Osteoblast (primary cell): Measurements from ENCODE around the gene CFAP57. TPM values are rescaled to one million over a fixed set of nuclear protein-coding genes. Genes with fewer than 3 reads are reported as not detected.

Experiments
- DNase-seq: peaks from one replicate; pipeline ENCODE4 v3.0.0; 2011; ENCODE audit warnings: low spot score, mixed read lengths; ENCODE audit not compliant: insufficient read length; ENCODE audit errors: missing footprints
- H2AFZ ChIP-seq: 2 replicates; pipeline ENCODE4 v1.6.0; 2011; ENCODE audit warnings: mild to moderate bottlenecking, low read length
- H3K27ac ChIP-seq: 2 replicates; pipeline ENCODE4 v1.5.1; 2011; ENCODE audit warnings: mild to moderate bottlenecking, low read depth, low read length, moderate library complexity
- H3K27me3 ChIP-seq: 2 replicates; pipeline ENCODE4 v1.6.0; 2012; ENCODE audit warnings: mild to moderate bottlenecking, control low read depth, inconsistent platforms, low read length, moderate library complexity; ENCODE audit not compliant: insufficient read depth
- H3K36me3 ChIP-seq: 2 replicates; pipeline ENCODE4 v1.5.1; 2011; ENCODE audit warnings: mild to moderate bottlenecking, low read length, control low read depth, moderate library complexity; ENCODE audit not compliant: insufficient read depth
- H3K4me1 ChIP-seq: 2 replicates; pipeline ENCODE4 v1.5.1; 2011; ENCODE audit warnings: mild to moderate bottlenecking, low read length, control low read depth, moderate library complexity; ENCODE audit not compliant: insufficient read depth
- H3K4me2 ChIP-seq: 2 replicates; pipeline ENCODE4 v1.6.0; 2011; ENCODE audit warnings: mild to moderate bottlenecking, low read length; ENCODE audit not compliant: insufficient read depth
- H3K4me3 ChIP-seq: fragments of 200-600 bp; sonication (generic); 3 replicates; pipeline ENCODE4 v1.5.1; 2012; ENCODE audit warnings: mild to moderate bottlenecking, low read length, inconsistent platforms; ENCODE audit not compliant: insufficient read depth
- H3K79me2 ChIP-seq: 2 replicates; pipeline ENCODE4 v1.6.0; 2012; ENCODE audit warnings: mild to moderate bottlenecking, low read length, control low read depth, inconsistent platforms; ENCODE audit not compliant: insufficient read depth
- H3K9me3 ChIP-seq: 2 replicates; pipeline ENCODE4 v1.5.1; 2011; ENCODE audit warnings: low read depth, low read length, control low read depth
- H4K20me1 ChIP-seq: 2 replicates; pipeline ENCODE4 v1.6.0; 2012; ENCODE audit warnings: mild to moderate bottlenecking, low read length, control low read depth; ENCODE audit not compliant: insufficient read depth
- CTCF ChIP-seq: IDR thresholded peaks from 2 replicates; pipeline ENCODE4 v1.5.1; 2011; ENCODE audit warnings: mild to moderate bottlenecking, low read depth, low read length, moderate library complexity; ENCODE audit errors: extremely low read depth
- small RNA-seq: library from RNA; depleted of rRNA; stranded (forward); fragments of <200 nt; gene quantifications from one replicate; pipeline ENCODE3, GENCODE V24; 2012
- total RNA-seq: library from RNA; depleted of rRNA; stranded (reverse); fragments of >200 nt; gene quantifications from 2 replicates; pipeline ENCODE4 v1.2.3, GENCODE V29; 2012

CFAP57 gene
- total RNA-seq, 1 donor: under 0.01 TPM

DNA sequence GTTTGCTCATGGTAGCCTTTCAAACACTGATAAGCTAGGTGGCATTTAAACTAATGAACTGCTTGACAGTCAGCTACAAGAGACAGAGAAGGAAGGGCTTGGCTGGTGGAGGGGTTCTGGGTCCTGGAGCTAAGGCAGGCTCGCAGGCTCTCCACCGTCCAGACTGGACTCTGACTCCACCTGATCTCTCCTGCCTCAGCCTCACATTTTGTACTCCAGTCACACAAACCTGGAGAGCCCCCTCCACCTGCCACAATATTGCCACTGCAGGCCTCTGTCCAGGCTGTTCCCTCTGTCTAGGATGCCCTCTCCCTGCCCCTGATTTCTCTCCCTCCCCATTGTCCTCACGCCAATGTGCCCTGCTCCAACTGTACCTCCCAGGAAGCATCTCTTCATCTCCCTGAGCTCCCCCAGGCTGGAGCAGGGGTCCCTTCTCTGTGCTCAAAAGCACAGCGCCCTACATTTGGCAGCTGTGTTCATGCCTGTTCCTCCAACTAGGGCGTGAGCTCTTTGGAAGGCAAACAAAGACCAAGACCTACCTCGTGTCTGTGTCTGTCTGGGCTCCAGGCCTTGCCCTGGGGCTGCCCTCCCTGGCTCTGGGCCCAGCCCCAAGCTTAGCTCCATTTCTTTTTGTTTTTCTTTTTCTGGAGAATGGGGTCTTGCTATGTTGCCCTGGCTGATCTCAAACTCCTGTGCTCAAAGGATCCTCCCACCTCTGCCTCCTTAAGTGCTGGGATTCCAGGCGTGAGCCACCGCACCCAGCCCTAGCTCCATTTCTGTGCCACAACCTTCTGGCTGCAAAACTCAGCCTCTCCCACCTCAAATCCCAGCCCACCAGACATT is 131.6 kb downstream of the CFAP57 start:
- Histone ChIP-seq H3K4me2 (peak overlapping the region; percentile 24), H4K20me1 (no peaks in the 10 kb centered on the region), H3K79me2 (no peaks in the 10 kb centered on the region), H2AFZ (no peak overlapping the region), H3K4me1 (peaks cover 8% of the 10 kb centered on the region), H3K27me3 (no peaks in the 10 kb centered on the region), H3K36me3 (no peaks in the 10 kb centered on the region), H3K27ac (no peak overlapping the region), H3K9me3 (no peaks in the 10 kb centered on the region), H3K4me3 (no peak overlapping the region)
- no peak for TF ChIP-seq CTCF
- DNase-seq: peak; percentile 57

Small RNA genes lying within 50 kb of the gene (small RNA-seq; reads per million reads assigned to genes)
- not detected for gene RNA5SP46

Other genes with a start within 250 kb of the CFAP57 start
- gene SLC2A1, start 213.5 kb upstream of the CFAP57 start, total RNA-seq: 28.3 and 43.4 TPM in 2 replicates
- gene EBNA1BP2, start within 50 bp of the CFAP57 start, total RNA-seq: 46.3 and 50.7 TPM in 2 replicates
- gene TMEM125, start 97.7 kb downstream of the CFAP57 start, total RNA-seq: not detected in 2 replicates
- gene C1orf210, start 113.3 kb downstream of the CFAP57 start, total RNA-seq: not detected in 2 replicates
- not detected in 2 replicates for gene TIE1, start 128.7 kb downstream of the CFAP57 start, total RNA-seq
- gene MPL, start 165.5 kb downstream of the CFAP57 start, total RNA-seq: not detected in 2 replicates
- gene CDC20, start 186.7 kb downstream of the CFAP57 start, total RNA-seq: 4.7 and 5.3 TPM in 2 replicates
- gene ELOVL1, start 195.7 kb downstream of the CFAP57 start, total RNA-seq: 35.9 and 36.9 TPM in 2 replicates
- 64.8 and 65.9 TPM in 2 replicates for gene MED8, start 217.5 kb downstream of the CFAP57 start, total RNA-seq
- gene SZT2, start 217.6 kb downstream of the CFAP57 start, total RNA-seq: 41.0 and 42.0 TPM in 2 replicates